HepG2 (cell line): Measurements from ENCODE around the gene IRGQ. TPM values are rescaled to one million over a fixed set of nuclear protein-coding genes. Genes with fewer than 3 reads are reported as not detected.

Source experiments
- CHD2 ChIP-seq: IDR thresholded peaks from 2 replicates; pipeline ENCODE4 v1.6.1; 2011; ENCODE audit warnings: low read depth, low read length, improper control_type of control experiment
- FOXA1 ChIP-seq, 2 experiments: fragments of 450-650 bp in 1 of 2; sonication (generic) in 1 of 2; formaldehyde crosslinking in 1 of 2; IDR thresholded peaks; 2 replicates each; pipeline versions ENCODE4 v1.4.0 to v1.6.1; 2016 to 2020; ENCODE audit warnings: missing genetic modification reagents in 1 of 2
- HES4 ChIP-seq: sonication (generic); formaldehyde crosslinking; IDR thresholded peaks from 2 replicates; pipeline ENCODE4 v1.9.0; 2021; ENCODE audit warnings: mild to moderate bottlenecking, missing genetic modification reagents, borderline replicate concordance
- MEF2D ChIP-seq: sonication (generic); formaldehyde crosslinking; IDR thresholded peaks from 2 replicates; pipeline ENCODE4 v1.5.1; 2020; ENCODE audit warnings: mild to moderate bottlenecking, missing genetic modification reagents
- RELA ChIP-seq: sonication (generic); formaldehyde crosslinking; IDR thresholded peaks from 2 replicates; pipeline ENCODE4 v1.4.0; 2020; ENCODE audit warnings: missing genetic modification reagents
- SRF ChIP-seq: IDR thresholded peaks from 2 replicates; pipeline ENCODE4 v1.6.1; 2011; ENCODE audit warnings: mild to moderate bottlenecking, low read depth, low read length, moderate library complexity
- TBX3 ChIP-seq: fragments of 450-650 bp; IDR thresholded peaks from 2 replicates; pipeline ENCODE4 v1.6.1; 2017; ENCODE audit warnings: antibody characterized with exemption, mild to moderate bottlenecking, inconsistent platforms, borderline replicate concordance
- ZFP62 ChIP-seq: sonication (generic); formaldehyde crosslinking; IDR thresholded peaks from 2 replicates; pipeline ENCODE4 v1.4.0; 2020; ENCODE audit warnings: missing genetic modification reagents
- ZNF430 ChIP-seq: sonication (generic); formaldehyde crosslinking; IDR thresholded peaks from 2 replicates; pipeline ENCODE4 v1.9.0; 2021; ENCODE audit warnings: mild to moderate bottlenecking, missing genetic modification reagents
- ZNF572 ChIP-seq: sonication (generic); formaldehyde crosslinking; IDR thresholded peaks from 2 replicates; pipeline ENCODE4 v1.5.1; 2020; ENCODE audit warnings: mild to moderate bottlenecking, missing genetic modification reagents
- ZNF776 ChIP-seq: sonication (generic); formaldehyde crosslinking; IDR thresholded peaks from 2 replicates; pipeline ENCODE4 v1.4.0; 2020; ENCODE audit warnings: mild to moderate bottlenecking, missing genetic modification reagents
- ZNF781 ChIP-seq: sonication (generic); formaldehyde crosslinking; IDR thresholded peaks from 2 replicates; pipeline ENCODE4 v1.5.1; 2020; ENCODE audit warnings: borderline replicate concordance, mild to moderate bottlenecking, missing genetic modification reagents; ENCODE audit errors: not compliant biosample characterization
- polyA plus RNA-seq, 8 experiments: library from polyadenylated mRNA; depleted of rRNA in 3 of 8; stranded (reverse) in 7 of 8; unstranded in 1 of 8; fragments of >200 nt; fragmentation: Illumina TruSeq in 4 of 8; extraction: Trizol in 4 of 8; gene quantifications; 2 replicates each; pipeline versions ENCODE4 v1.2.1 to v1.2.3, GENCODE V29; 2011 to 2016; ENCODE audit warnings: low read depth in 4 of 8, missing spikeins in 1 of 8, mixed read lengths in 1 of 8; ENCODE audit not compliant: insufficient read depth in 1 of 8
- total RNA-seq, 5 experiments: library from RNA; depleted of rRNA; stranded (reverse); fragments of >200 nt; fragmentation: Illumina TruSeq; extraction: Trizol; gene quantifications; 2 replicates each; pipeline ENCODE4 v1.2.3, GENCODE V29; 2016; ENCODE audit warnings: low read depth in 1 of 5
- TF ChIP-seq, protein P1 (sequence below): sonication (generic); formaldehyde crosslinking; IDR thresholded peaks from 2 replicates; pipeline ENCODE4 v1.5.1; 2020; ENCODE audit warnings: mild to moderate bottlenecking, missing genetic modification reagents, moderate library complexity
- TF ChIP-seq, protein P2 (sequence below): conservative IDR thresholded peaks from 2 replicates; pipeline ENCODE4 v1.6.1; 2018; ENCODE audit warnings: missing genetic modification reagents
- TF ChIP-seq, protein P3 (sequence below): sonication (generic); formaldehyde crosslinking; IDR thresholded peaks from 2 replicates; pipeline ENCODE4 v1.4.0; 2020; ENCODE audit warnings: missing genetic modification reagents
- TF ChIP-seq, protein P4 (sequence below): sonication (generic); formaldehyde crosslinking; IDR thresholded peaks from 2 replicates; pipeline ENCODE4 v1.8.0; 2022; ENCODE audit warnings: missing genetic modification reagents, mild to moderate bottlenecking, moderate library complexity, borderline replicate concordance
- TF ChIP-seq, protein P5 (sequence below): sonication (generic); formaldehyde crosslinking; IDR thresholded peaks from 2 replicates; pipeline ENCODE4 v1.4.0; 2020; ENCODE audit warnings: missing genetic modification reagents

IRGQ gene
- total and polyA plus RNA-seq, 2 of the 13 experiments (the other 11 are each of a cell fraction or from before 2014, with no cell fraction given): 11.6 to 12.4 TPM

DNA sequence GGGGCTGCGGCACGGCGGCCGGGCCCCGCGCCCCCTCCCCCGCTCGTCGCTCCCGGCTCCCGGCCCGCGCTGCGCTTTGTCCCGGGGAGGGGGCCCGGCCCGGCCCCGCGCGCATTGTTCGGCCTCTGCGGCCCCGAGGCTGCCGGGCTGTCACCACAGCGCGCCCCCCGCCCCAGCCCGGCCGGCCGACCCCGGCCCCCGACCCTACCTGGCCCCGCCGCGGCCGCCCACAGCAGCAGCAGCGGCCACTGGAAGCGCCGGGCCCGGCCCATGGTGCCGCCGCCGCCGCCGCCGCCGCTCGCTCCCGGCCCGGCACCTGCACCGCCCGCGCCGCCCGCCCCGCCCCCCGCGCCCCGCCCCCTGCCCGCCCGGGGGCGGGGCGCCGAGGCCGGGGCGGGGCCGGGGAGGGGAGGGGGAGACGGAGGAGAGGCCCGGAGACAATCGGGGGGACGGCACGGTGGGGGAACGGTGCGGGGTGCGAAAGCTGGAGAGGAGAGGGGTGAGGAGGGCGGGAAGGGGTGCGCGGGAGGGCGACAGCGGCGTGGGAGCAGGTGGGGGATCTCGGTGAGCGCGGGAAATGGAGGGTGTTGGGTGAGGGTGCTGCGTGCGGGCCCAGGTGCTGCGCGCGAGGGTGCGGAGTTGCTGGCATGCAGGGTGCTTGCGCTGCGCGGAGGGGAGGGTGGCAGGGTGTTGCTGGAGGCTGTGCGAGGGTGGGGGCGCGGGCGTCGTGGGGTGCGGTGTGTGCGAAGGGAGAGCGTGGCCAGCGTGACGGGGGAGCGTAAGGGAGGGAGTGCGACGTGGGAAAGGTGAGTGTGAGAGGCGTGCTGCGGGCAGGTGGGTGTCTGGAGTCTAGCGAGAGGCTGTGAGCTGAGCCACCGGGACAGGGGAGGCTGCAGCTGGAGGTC is 43.8 kb upstream of the IRGQ start, which contains the start of gene CADM4 (continued):
- TF ChIP-seq, protein P1, sequence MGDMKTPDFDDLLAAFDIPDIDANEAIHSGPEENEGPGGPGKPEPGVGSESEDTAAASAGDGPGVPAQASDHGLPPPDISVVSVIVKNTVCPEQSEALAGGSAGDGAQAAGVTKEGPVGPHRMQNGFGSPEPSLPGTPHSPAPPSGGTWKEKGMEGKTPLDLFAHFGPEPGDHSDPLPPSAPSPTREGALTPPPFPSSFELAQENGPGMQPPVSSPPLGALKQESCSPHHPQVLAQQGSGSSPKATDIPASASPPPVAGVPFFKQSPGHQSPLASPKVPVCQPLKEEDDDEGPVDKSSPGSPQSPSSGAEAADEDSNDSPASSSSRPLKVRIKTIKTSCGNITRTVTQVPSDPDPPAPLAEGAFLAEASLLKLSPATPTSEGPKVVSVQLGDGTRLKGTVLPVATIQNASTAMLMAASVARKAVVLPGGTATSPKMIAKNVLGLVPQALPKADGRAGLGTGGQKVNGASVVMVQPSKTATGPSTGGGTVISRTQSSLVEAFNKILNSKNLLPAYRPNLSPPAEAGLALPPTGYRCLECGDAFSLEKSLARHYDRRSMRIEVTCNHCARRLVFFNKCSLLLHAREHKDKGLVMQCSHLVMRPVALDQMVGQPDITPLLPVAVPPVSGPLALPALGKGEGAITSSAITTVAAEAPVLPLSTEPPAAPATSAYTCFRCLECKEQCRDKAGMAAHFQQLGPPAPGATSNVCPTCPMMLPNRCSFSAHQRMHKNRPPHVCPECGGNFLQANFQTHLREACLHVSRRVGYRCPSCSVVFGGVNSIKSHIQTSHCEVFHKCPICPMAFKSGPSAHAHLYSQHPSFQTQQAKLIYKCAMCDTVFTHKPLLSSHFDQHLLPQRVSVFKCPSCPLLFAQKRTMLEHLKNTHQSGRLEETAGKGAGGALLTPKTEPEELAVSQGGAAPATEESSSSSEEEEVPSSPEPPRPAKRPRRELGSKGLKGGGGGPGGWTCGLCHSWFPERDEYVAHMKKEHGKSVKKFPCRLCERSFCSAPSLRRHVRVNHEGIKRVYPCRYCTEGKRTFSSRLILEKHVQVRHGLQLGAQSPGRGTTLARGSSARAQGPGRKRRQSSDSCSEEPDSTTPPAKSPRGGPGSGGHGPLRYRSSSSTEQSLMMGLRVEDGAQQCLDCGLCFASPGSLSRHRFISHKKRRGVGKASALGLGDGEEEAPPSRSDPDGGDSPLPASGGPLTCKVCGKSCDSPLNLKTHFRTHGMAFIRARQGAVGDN (CRISPR knock-in tag): peak; percentile 89
- TF ChIP-seq ZNF781 (CRISPR knock-in tag): peak; percentile 34
- no peak for TF ChIP-seq ZNF572 (CRISPR knock-in tag)
- TF ChIP-seq TBX3: 0 out of 2 replicates have a peak, but pooled peaks have one; percentile 11
- 0 out of 2 replicates have a peak, but pooled peaks have one; percentile 27 for TF ChIP-seq MEF2D (CRISPR knock-in tag)
- no peak for TF ChIP-seq CHD2
- TF ChIP-seq, protein P2, sequence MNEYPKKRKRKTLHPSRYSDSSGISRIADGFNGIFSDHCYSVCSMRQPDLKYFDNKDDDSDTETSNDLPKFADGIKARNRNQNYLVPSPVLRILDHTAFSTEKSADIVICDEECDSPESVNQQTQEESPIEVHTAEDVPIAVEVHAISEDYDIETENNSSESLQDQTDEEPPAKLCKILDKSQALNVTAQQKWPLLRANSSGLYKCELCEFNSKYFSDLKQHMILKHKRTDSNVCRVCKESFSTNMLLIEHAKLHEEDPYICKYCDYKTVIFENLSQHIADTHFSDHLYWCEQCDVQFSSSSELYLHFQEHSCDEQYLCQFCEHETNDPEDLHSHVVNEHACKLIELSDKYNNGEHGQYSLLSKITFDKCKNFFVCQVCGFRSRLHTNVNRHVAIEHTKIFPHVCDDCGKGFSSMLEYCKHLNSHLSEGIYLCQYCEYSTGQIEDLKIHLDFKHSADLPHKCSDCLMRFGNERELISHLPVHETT: no peak
- TF ChIP-seq, protein P3, sequence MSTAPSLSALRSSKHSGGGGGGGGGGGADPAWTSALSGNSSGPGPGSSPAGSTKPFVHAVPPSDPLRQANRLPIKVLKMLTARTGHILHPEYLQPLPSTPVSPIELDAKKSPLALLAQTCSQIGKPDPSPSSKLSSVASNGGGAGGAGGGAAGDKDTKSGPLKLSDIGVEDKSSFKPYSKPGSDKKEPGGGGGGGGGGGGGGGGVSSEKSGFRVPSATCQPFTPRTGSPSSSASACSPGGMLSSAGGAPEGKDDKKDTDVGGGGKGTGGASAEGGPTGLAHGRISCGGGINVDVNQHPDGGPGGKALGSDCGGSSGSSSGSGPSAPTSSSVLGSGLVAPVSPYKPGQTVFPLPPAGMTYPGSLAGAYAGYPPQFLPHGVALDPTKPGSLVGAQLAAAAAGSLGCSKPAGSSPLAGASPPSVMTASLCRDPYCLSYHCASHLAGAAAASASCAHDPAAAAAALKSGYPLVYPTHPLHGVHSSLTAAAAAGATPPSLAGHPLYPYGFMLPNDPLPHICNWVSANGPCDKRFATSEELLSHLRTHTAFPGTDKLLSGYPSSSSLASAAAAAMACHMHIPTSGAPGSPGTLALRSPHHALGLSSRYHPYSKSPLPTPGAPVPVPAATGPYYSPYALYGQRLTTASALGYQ (CRISPR knock-in tag): no peak
- no peak for TF ChIP-seq SRF
- TF ChIP-seq FOXA1 (IDR thresholded peaks at IDR 0.05): no peak
- TF ChIP-seq FOXA1 (CRISPR knock-in tag; IDR thresholded peaks at IDR 0.05): no peak
- TF ChIP-seq, protein P4, sequence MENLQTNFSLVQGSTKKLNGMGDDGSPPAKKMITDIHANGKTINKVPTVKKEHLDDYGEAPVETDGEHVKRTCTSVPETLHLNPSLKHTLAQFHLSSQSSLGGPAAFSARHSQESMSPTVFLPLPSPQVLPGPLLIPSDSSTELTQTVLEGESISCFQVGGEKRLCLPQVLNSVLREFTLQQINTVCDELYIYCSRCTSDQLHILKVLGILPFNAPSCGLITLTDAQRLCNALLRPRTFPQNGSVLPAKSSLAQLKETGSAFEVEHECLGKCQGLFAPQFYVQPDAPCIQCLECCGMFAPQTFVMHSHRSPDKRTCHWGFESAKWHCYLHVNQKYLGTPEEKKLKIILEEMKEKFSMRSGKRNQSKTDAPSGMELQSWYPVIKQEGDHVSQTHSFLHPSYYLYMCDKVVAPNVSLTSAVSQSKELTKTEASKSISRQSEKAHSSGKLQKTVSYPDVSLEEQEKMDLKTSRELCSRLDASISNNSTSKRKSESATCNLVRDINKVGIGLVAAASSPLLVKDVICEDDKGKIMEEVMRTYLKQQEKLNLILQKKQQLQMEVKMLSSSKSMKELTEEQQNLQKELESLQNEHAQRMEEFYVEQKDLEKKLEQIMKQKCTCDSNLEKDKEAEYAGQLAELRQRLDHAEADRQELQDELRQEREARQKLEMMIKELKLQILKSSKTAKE (CRISPR knock-in tag): 0 out of 2 replicates have a peak, but pooled peaks have one; percentile 51
- TF ChIP-seq RELA (CRISPR knock-in tag): no peak
- TF ChIP-seq, protein P5, sequence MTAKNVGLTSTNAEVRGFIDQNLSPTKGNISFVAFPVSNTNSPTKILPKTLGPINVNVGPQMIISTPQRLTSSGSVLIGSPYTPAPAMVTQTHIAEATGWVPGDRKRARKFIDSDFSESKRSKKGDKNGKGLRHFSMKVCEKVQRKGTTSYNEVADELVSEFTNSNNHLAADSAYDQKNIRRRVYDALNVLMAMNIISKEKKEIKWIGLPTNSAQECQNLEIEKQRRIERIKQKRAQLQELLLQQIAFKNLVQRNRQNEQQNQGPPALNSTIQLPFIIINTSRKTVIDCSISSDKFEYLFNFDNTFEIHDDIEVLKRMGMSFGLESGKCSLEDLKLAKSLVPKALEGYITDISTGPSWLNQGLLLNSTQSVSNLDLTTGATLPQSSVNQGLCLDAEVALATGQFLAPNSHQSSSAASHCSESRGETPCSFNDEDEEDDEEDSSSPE (CRISPR knock-in tag): no peak
- TF ChIP-seq HES4 (CRISPR knock-in tag): peak; percentile 35; the same call in 1 of the 2 replicates
- no peak for TF ChIP-seq ZFP62 (CRISPR knock-in tag)
- no peak for TF ChIP-seq ZNF776
- peak; percentile 49; the same call in 1 of the 2 replicates for TF ChIP-seq ZNF430 (CRISPR knock-in tag)
